PC-9 (cell line): ENCODE data around the gene TBC1D5. TPM values are rescaled to one million over a fixed set of nuclear protein-coding genes. Genes with fewer than 3 reads are reported as not detected.

Experiments
- BruUV-seq: library from RNA; stranded (reverse); fragments of 400-500 nt; replicated peaks from 2 replicates; lab custom pipeline; 2021; lab: Mats Ljungman, UMichigan
- CTCF ChIA-PET: fragments of 300-600 bp; sonication (Branson Sonifier 250); formaldehyde crosslinking; loops from one replicate; lab custom pipeline; 2022; ENCODE audit warnings: antibody characterized with exemption; lab: Charles Lee
- POLR2A ChIA-PET: fragments of 300-600 bp; sonication (Branson Sonifier 250); formaldehyde crosslinking; loops from one replicate; lab custom pipeline; 2022; ENCODE audit warnings: antibody characterized with exemption; ENCODE audit not compliant: unreplicated experiment; lab: Charles Lee
- DNase-seq, 2 experiments: peaks; one replicate each; pipeline versions ENCODE4 v3.0.0 to v3.0.0-alpha.2; 2015 to 2022; ENCODE audit warnings: mixed read lengths in 1 of 2
- H2AFZ ChIP-seq: fragments of 200-600 bp; sonication (generic); 2 replicates; pipeline ENCODE4 v1.8.1; 2017; ENCODE audit warnings: antibody characterized with exemption
- H3F3A ChIP-seq: fragments of 200-600 bp; sonication (generic); 2 replicates; pipeline ENCODE4 v1.8.1; 2017; ENCODE audit warnings: antibody characterized with exemption, mild to moderate bottlenecking, low read depth; ENCODE audit not compliant: insufficient read depth
- H3K27ac ChIP-seq: fragments of 200-600 bp; sonication (generic); 2 replicates; pipeline ENCODE4 v1.6.1; 2016; ENCODE audit warnings: mixed run types
- H3K27me3 ChIP-seq: fragments of 200-600 bp; sonication (generic); 2 replicates; pipeline ENCODE4 v1.6.1; 2016; ENCODE audit warnings: low read depth, mixed run types; ENCODE audit not compliant: insufficient read depth
- H3K36me3 ChIP-seq: fragments of 200-600 bp; sonication (generic); 2 replicates; pipeline ENCODE4 v1.6.1; 2016; ENCODE audit warnings: low read depth, mixed run types
- H3K4me1 ChIP-seq: fragments of 200-600 bp; sonication (generic); replicated peaks from 2 replicates; pipeline ENCODE4 v1.6.1; 2016; ENCODE audit warnings: mixed run types; ENCODE audit not compliant: insufficient read depth
- H3K4me2 ChIP-seq: fragments of 200-600 bp; sonication (generic); 2 replicates; pipeline ENCODE4 v1.6.1; 2017; ENCODE audit warnings: mixed run types
- H3K4me3 ChIP-seq: fragments of 200-600 bp; sonication (generic); 2 replicates; pipeline ENCODE4 v1.6.1; 2016; ENCODE audit warnings: mixed run types
- H3K79me2 ChIP-seq: fragments of 200-600 bp; sonication (generic); 2 replicates; pipeline ENCODE4 v1.6.1; 2017; ENCODE audit warnings: low read depth, mixed run types
- H3K9me2 ChIP-seq: fragments of 200-600 bp; sonication (generic); 2 replicates; pipeline ENCODE4 v1.8.1; 2017; ENCODE audit warnings: mild to moderate bottlenecking; ENCODE audit not compliant: insufficient read depth
- H3K9me3 ChIP-seq: fragments of 200-600 bp; sonication (generic); 2 replicates; pipeline ENCODE4 v1.8.1; 2016; ENCODE audit warnings: low read depth; ENCODE audit not compliant: insufficient read depth
- H4K20me1 ChIP-seq: fragments of 200-600 bp; sonication (generic); 2 replicates; pipeline ENCODE4 v1.8.1; 2017; ENCODE audit not compliant: insufficient read depth
- EZH2 ChIP-seq: fragments of 200-600 bp; sonication (generic); IDR thresholded peaks from 2 replicates; pipeline ENCODE4 v1.8.0; 2017; ENCODE audit warnings: antibody characterized with exemption, low read depth
- intact Hi-C: fragments of 100-400 bp; cut with micrococcal nuclease; formaldehyde crosslinking; loops from one replicate; pipeline ENCODE4 v1.10.0; 2022; ENCODE audit not compliant: unreplicated experiment
- total RNA-seq: library from RNA; stranded (reverse); gene quantifications from 2 replicates; pipeline ENCODE4 v1.2.3, GENCODE V29; 2021
- TF ChIP-seq, protein P1 (sequence below): fragments of 200-600 bp; sonication (generic); conservative IDR thresholded peaks from 2 replicates; pipeline ENCODE4 v1.6.1; 2017; ENCODE audit warnings: mixed run types, antibody characterized with exemption, mild to moderate bottlenecking, moderate library complexity

The TBC1D5 gene
- total RNA-seq, 1 experiment from 2014 or later: 54.0 TPM

DNA sequence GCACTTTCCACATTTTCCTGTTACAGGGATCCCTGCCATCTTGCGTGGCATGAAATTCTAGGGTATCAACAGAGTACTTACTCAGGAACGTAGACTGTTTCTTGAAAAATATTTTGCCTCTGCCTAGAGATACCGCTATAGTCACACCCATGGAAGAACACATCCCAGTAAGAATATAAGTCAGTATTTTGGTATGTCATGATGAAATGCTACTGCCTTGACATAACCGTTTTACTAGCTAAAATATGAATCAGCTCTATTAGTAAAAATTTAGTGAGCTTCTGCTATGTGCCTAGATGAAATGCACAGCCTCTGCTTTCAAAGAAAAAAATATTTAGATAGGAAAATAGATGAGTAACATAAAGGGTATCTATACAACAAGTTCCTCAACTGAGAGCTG lies 276.4 kb downstream of the TBC1D5 start:
- Histone ChIP-seq H3F3A (no peaks in the 10 kb centered on the region; the same call in 1 of the 2 replicates), H3K9me3 (no peaks in the 10 kb centered on the region), H2AFZ (no peak overlapping the region), H3K79me2 (no peaks in the 10 kb centered on the region), H3K4me1 (peaks cover 20% of the 10 kb centered on the region), H4K20me1 (no peaks in the 10 kb centered on the region), H3K4me2 (no peak overlapping the region), H3K4me3 (no peak overlapping the region), H3K9me2 (no peaks in the 10 kb centered on the region), H3K36me3 (no peaks in the 10 kb centered on the region), H3K27ac (no peak overlapping the region), H3K27me3 (no peaks in the 10 kb centered on the region)
- POLR2A ChIA-PET: interaction anchor here (0.6 kb wide), 1 partner anchor 179 kb away, joined by 5 read pairs; no protein-coding TSS in a partner anchor
- no TSS peak for BruUV-seq
- TF ChIP-seq EZH2: no peak
- TF ChIP-seq, protein P1, sequence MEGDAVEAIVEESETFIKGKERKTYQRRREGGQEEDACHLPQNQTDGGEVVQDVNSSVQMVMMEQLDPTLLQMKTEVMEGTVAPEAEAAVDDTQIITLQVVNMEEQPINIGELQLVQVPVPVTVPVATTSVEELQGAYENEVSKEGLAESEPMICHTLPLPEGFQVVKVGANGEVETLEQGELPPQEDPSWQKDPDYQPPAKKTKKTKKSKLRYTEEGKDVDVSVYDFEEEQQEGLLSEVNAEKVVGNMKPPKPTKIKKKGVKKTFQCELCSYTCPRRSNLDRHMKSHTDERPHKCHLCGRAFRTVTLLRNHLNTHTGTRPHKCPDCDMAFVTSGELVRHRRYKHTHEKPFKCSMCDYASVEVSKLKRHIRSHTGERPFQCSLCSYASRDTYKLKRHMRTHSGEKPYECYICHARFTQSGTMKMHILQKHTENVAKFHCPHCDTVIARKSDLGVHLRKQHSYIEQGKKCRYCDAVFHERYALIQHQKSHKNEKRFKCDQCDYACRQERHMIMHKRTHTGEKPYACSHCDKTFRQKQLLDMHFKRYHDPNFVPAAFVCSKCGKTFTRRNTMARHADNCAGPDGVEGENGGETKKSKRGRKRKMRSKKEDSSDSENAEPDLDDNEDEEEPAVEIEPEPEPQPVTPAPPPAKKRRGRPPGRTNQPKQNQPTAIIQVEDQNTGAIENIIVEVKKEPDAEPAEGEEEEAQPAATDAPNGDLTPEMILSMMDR: no peak
- no peak for DNase-seq
- intact Hi-C loops: no loop called here
- CTCF ChIA-PET: interaction anchor here (0.6 kb wide), 1 partner anchor 64 kb away, joined by 3 read pairs; no protein-coding TSS in a partner anchor

DNA sequence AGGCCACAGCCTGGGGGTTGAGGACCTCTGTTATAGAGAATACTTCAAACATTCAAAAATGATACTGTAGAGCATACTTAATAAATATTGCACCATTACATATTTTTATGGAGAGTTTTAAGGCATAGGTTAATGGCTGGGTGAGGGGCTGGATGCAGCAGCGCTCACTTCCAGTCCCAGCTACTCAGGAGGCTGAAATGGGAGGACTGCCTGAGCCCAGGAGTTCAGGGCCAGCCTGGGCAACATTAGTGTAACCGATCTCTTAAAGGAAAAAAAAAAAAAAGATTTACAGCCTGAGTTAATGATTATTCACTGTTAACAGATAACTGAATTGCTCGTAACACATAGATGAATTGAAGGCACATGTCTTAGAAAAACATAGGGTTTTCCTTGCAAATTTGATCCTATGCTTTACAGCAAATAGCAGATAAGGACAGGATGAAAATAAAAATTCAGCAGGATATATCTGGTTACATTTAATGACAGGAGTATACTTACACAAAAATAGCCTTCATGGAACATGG lies 282.9 kb downstream of the TBC1D5 start:
- no TSS peak for BruUV-seq
- no peaks in the 10 kb centered on the region; the same call in 1 of the 2 replicates for H3F3A ChIP-seq
- H3K27ac ChIP-seq: no peak overlapping the region
- DNase-seq: no peak
- H2AFZ ChIP-seq: no peak overlapping the region
- ChIA-PET CTCF (no interaction called here), POLR2A (no interaction called here)
- no peaks in the 10 kb centered on the region for H3K36me3 ChIP-seq
- H3K79me2 ChIP-seq: no peaks in the 10 kb centered on the region
- H3K27me3 ChIP-seq: no peaks in the 10 kb centered on the region
- H3K9me2 ChIP-seq: no peaks in the 10 kb centered on the region
- no peak overlapping the region for H3K4me2 ChIP-seq
- H3K9me3 ChIP-seq: no peaks in the 10 kb centered on the region
- H4K20me1 ChIP-seq: no peaks in the 10 kb centered on the region
- no peak overlapping the region for H3K4me3 ChIP-seq
- no peak for TF ChIP-seq EZH2
- TF ChIP-seq, protein P1: no peak
- intact Hi-C loops: no loop called here
- no peaks in the 10 kb centered on the region for H3K4me1 ChIP-seq

DNA sequence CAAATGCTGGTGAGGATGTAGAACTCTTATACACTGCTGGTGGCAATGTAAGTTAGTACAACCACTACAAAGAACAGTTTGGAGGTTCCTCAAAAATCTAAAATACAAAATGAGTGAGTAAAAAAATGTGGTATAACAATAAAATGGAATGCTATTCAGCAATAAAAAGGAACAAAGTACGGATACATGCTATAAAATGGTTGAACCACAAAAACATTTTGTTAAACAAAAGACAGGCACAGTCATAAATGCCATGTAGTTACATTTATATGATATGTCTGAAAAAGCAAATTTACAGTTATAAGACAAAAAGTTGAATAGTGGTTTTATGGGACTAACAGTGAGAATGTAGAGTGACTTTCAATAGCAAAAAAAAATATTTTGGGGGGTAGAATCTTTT lies 285.8 kb downstream of the TBC1D5 start:
- H3K9me3 ChIP-seq: no peaks in the 10 kb centered on the region
- no peak for TF ChIP-seq EZH2
- TF ChIP-seq, protein P1: no peak
- no peak for DNase-seq
- no peaks in the 10 kb centered on the region; the same call in 1 of the 2 replicates for H3F3A ChIP-seq
- H3K9me2 ChIP-seq: no peaks in the 10 kb centered on the region
- no peaks in the 10 kb centered on the region for H3K27me3 ChIP-seq
- intact Hi-C loops: no loop called here
- no peak overlapping the region for H3K4me3 ChIP-seq
- no peak overlapping the region for H3K4me2 ChIP-seq
- ChIA-PET POLR2A (no interaction called here), CTCF (no interaction called here)
- H3K27ac ChIP-seq: no peak overlapping the region
- no peaks in the 10 kb centered on the region for H3K4me1 ChIP-seq
- no peak overlapping the region for H2AFZ ChIP-seq
- no peaks in the 10 kb centered on the region for H3K36me3 ChIP-seq
- BruUV-seq: no TSS peak
- H4K20me1 ChIP-seq: no peaks in the 10 kb centered on the region
- no peaks in the 10 kb centered on the region for H3K79me2 ChIP-seq
